Fibroblast of lung (primary cell): ENCODE measurements around the gene PNPLA7. TPM values are rescaled to one million over a fixed set of nuclear protein-coding genes. Genes with fewer than 3 reads are reported as not detected.

ENCODE experiments used
- DNase-seq, 2 donors: peaks; one replicate each; pipeline versions ENCODE4 v3.0.0 to v3.0.0-alpha.2; 2010; ENCODE audit warnings: low read depth in 2 of 2
- H2AFZ ChIP-seq: 2 replicates; pipeline ENCODE4 v1.5.1; 2012; ENCODE audit warnings: low read length, control low read depth, inconsistent platforms
- H3K27ac ChIP-seq: 2 replicates; pipeline ENCODE4 v1.5.1; 2011; ENCODE audit warnings: low read length, control low read depth; ENCODE audit not compliant: insufficient read depth
- H3K27me3 ChIP-seq: 2 replicates; pipeline ENCODE4 v1.5.1; 2011; ENCODE audit warnings: mild to moderate bottlenecking, low read length; ENCODE audit not compliant: control insufficient read depth, insufficient read depth
- H3K36me3 ChIP-seq: 2 replicates; pipeline ENCODE4 v1.5.1; 2011; ENCODE audit warnings: low read length; ENCODE audit not compliant: control insufficient read depth, insufficient read depth
- H3K4me1 ChIP-seq: 2 replicates; pipeline ENCODE4 v1.5.1; 2011; ENCODE audit warnings: low read length; ENCODE audit not compliant: control insufficient read depth, insufficient read depth; ENCODE audit errors: extremely low read depth
- H3K4me2 ChIP-seq: 2 replicates; pipeline ENCODE4 v1.5.1; 2011; ENCODE audit warnings: low read length, control low read depth; ENCODE audit not compliant: insufficient read depth; ENCODE audit errors: extremely low read depth
- H3K4me3 ChIP-seq, 4 experiments: fragments of 200-600 bp in 1 of 4; sonication (generic) in 1 of 4; replicated peaks in 1 of 4; 2 replicates each; pipeline ENCODE4 v1.5.1; 2011 to 2016; ENCODE audit warnings: low read length in 4 of 4, low read depth in 3 of 4, mild to moderate bottlenecking in 3 of 4, control low read depth in 2 of 4, inconsistent platforms in 1 of 4, mixed read lengths in 1 of 4; ENCODE audit not compliant: insufficient read depth in 1 of 4; ENCODE audit errors: control extremely low read depth in 1 of 4
- H3K79me2 ChIP-seq: 2 replicates; pipeline ENCODE4 v1.5.1; 2012; ENCODE audit warnings: mild to moderate bottlenecking, low read length, inconsistent platforms; ENCODE audit not compliant: control insufficient read depth, insufficient read depth
- H3K9ac ChIP-seq: 2 replicates; pipeline ENCODE4 v1.5.1; 2011; ENCODE audit warnings: mild to moderate bottlenecking, low read length, control low read depth; ENCODE audit not compliant: insufficient read depth
- H3K9me3 ChIP-seq: 2 replicates; pipeline ENCODE4 v1.5.1; 2012; ENCODE audit warnings: low read depth, low read length; ENCODE audit not compliant: control insufficient read depth, insufficient read depth
- H4K20me1 ChIP-seq: 2 replicates; pipeline ENCODE4 v1.5.1; 2011; ENCODE audit warnings: low read length; ENCODE audit not compliant: control insufficient read depth, insufficient read depth; ENCODE audit errors: extremely low read depth
- EZH2 ChIP-seq: IDR thresholded peaks from 2 replicates; pipeline ENCODE4 v1.5.1; 2012; ENCODE audit warnings: low read length, control low read depth, mild to moderate bottlenecking; ENCODE audit errors: missing control alignments
- polyA plus RNA-seq, 2 donors: library from polyadenylated mRNA; depleted of rRNA in 1 of 2; stranded (reverse) in 1 of 2; unstranded in 1 of 2; fragments of >200 nt; gene quantifications; 2 replicates each; pipeline ENCODE4 v1.2.1, GENCODE V29; 2011 to 2012; ENCODE audit warnings: missing spikeins in 1 of 2
- total RNA-seq: library from RNA; depleted of rRNA; stranded (reverse); fragments of >200 nt; gene quantifications from 2 replicates; pipeline ENCODE4 v1.2.1, GENCODE V29; 2014
- TF ChIP-seq, protein P1 (sequence below), 2 donors: IDR thresholded peaks in 1 of 2; conservative IDR thresholded peaks in 1 of 2; 1 replicate in 1 of 2; 2 replicates in 1 of 2; pipeline ENCODE4 v1.5.1; 2011 to 2012; ENCODE audit warnings: low read length in 2 of 2, control low read depth in 1 of 2, inconsistent platforms in 1 of 2, low read depth in 1 of 2, mild to moderate bottlenecking in 1 of 2

The PNPLA7 gene
- total and polyA plus RNA-seq, 2 donors (not counting 1 experiment from before 2014, with no cell fraction given), result 0.23 to 3.0 TPM

DNA sequence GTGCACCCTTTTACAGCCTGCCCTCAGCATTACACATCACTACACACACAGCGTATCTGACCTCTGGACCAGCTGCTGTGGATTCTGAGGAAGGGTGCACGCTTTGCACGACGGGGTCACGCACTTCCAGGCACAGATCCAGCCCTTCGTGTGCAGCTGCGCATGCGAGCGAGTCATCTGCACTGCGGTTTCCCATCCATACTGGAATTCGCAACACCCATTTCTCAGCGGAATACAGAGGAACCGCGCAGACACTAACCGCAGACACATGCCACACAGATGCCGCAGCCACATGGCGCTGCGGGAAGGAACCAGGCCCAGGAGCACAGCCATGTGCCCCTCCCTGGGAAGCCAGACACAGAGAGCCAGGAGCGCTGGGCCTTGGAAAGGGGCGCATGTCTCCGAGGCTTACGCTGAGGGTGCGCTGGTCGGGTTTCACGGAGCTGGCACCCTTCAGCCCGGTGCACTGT lies 43.5 kb downstream of the PNPLA7 start:
- H3K27me3 ChIP-seq, result no peaks in the 10 kb centered on the region
- H3K4me3 ChIP-seq, result no peak overlapping the region
- no peak overlapping the region for H3K9ac ChIP-seq
- TF ChIP-seq, protein P1, sequence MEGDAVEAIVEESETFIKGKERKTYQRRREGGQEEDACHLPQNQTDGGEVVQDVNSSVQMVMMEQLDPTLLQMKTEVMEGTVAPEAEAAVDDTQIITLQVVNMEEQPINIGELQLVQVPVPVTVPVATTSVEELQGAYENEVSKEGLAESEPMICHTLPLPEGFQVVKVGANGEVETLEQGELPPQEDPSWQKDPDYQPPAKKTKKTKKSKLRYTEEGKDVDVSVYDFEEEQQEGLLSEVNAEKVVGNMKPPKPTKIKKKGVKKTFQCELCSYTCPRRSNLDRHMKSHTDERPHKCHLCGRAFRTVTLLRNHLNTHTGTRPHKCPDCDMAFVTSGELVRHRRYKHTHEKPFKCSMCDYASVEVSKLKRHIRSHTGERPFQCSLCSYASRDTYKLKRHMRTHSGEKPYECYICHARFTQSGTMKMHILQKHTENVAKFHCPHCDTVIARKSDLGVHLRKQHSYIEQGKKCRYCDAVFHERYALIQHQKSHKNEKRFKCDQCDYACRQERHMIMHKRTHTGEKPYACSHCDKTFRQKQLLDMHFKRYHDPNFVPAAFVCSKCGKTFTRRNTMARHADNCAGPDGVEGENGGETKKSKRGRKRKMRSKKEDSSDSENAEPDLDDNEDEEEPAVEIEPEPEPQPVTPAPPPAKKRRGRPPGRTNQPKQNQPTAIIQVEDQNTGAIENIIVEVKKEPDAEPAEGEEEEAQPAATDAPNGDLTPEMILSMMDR (conservative IDR thresholded peaks at IDR 0.05 in 1 of 2, IDR thresholded peaks at IDR 0.05 in 1 of 2; ENCODE audit: low read depth in 1 of 2, low read length in 2 of 2), result no peak
- TF ChIP-seq EZH2, result no peak
- H3K4me1 ChIP-seq, result peaks cover 5% of the 10 kb centered on the region
- no peak overlapping the region for H2AFZ ChIP-seq
- DNase-seq, result peak; percentile 57 to 76
- no peaks in the 10 kb centered on the region for H3K79me2 ChIP-seq
- H3K4me2 ChIP-seq, result no peak overlapping the region
- no peaks in the 10 kb centered on the region for H3K36me3 ChIP-seq
- no peaks in the 10 kb centered on the region for H4K20me1 ChIP-seq
- H3K27ac ChIP-seq, result peak overlapping the region; percentile 28
- H3K9me3 ChIP-seq, result no peaks in the 10 kb centered on the region

DNA sequence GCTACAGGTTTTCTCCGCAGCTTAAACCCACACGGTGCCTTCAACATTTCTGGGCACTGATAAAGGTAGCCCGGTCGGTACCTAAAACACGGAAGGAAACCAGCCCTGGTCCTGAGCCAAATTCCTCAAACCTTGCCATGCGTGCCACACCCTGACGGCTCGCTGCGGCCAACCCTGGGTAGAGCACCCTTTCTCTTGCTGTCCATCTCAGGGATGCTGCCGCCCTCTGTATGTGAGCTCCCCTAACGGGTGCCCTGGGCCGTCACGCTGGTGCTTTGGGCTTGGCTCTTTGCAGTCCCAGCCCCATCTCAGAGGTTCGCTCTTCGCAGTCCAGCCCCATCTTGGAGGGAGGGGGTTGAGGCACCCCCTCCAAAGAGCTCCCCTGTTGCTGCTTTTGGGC lies 43.9 kb downstream of the PNPLA7 start:
- Histone ChIP-seq H4K20me1 (no peaks in the 10 kb centered on the region), H3K9ac (no peak overlapping the region), H3K4me1 (peaks cover 5% of the 10 kb centered on the region), H3K79me2 (no peaks in the 10 kb centered on the region), H3K4me2 (no peak overlapping the region), H3K9me3 (no peaks in the 10 kb centered on the region), H3K27me3 (no peaks in the 10 kb centered on the region), H3K36me3 (no peaks in the 10 kb centered on the region), H3K27ac (no peak overlapping the region), H3K4me3 (no peak overlapping the region), H2AFZ (no peak overlapping the region)
- no peak for DNase-seq
- TF ChIP-seq, protein P1 (conservative IDR thresholded peaks at IDR 0.05 in 1 of 2, IDR thresholded peaks at IDR 0.05 in 1 of 2; ENCODE audit: low read depth in 1 of 2, low read length in 2 of 2), result no peak
- TF ChIP-seq EZH2, result no peak

DNA sequence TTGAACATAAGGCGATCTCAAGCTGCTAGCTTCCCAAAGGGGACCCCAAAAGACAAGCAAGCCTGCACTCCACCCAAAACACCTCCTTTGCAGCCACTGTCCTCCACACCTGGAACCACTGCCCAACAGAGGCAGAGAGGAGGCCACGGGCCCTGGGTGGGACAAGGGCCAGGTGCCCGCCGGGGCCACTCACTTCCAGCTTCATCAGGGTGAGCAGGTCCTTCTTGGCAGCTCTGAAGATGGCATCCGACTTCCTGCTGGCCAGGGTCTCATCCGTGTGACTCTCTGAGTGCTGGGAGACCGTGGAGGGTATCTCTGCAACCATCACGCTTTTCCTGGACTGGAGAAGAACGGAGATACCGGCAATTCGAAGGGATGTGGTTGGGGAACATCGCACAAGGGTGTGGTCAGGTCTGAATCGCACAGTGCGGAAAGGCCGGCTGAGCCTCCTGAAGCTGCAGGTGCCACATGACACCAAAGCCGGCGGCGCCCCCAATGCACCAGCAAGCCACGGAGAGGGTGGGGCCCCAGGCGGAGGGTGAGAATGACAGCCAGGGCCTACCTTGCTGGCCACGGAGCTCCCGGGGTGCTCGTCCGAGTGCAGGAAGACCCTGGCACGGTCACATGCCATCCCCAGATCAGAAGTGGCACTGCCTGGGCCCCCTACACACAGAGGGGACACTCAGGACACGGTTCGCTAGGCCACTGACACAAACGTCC lies 44.6 kb downstream of the PNPLA7 start:
- no peaks in the 10 kb centered on the region for H3K9me3 ChIP-seq
- H3K27me3 ChIP-seq, result no peaks in the 10 kb centered on the region
- no peak overlapping the region for H3K4me3 ChIP-seq
- TF ChIP-seq, protein P1 (conservative IDR thresholded peaks at IDR 0.05 in 1 of 2, IDR thresholded peaks at IDR 0.05 in 1 of 2; ENCODE audit: low read depth in 1 of 2, low read length in 2 of 2), result no peak
- TF ChIP-seq EZH2, result no peak
- no peak overlapping the region for H3K9ac ChIP-seq
- no peaks in the 10 kb centered on the region for H3K36me3 ChIP-seq
- H3K27ac ChIP-seq, result no peak overlapping the region
- no peaks in the 10 kb centered on the region for H3K79me2 ChIP-seq
- H2AFZ ChIP-seq, result no peak overlapping the region
- no peak overlapping the region for H3K4me2 ChIP-seq
- peaks cover 5% of the 10 kb centered on the region for H3K4me1 ChIP-seq
- DNase-seq, result no peak
- no peaks in the 10 kb centered on the region for H4K20me1 ChIP-seq
